GM21786 (cell line): ENCODE results near the gene SASH3.
A peak's percentile ranks its signal among the peaks of the same experiment; 100 is the strongest.
"Not testable (repeated sequence)": the region's sequence is repeated elsewhere in the genome, so short reads cannot be mapped to it uniquely, and the experiment has no call there.

ENCODE experiments used
- ATAC-seq: cut with Tn5 transposase; IDR thresholded peaks from one replicate; pipeline ENCODE4 v1.9.1; 2021; ENCODE audit not compliant: unreplicated experiment

The SASH3 gene

DNA sequence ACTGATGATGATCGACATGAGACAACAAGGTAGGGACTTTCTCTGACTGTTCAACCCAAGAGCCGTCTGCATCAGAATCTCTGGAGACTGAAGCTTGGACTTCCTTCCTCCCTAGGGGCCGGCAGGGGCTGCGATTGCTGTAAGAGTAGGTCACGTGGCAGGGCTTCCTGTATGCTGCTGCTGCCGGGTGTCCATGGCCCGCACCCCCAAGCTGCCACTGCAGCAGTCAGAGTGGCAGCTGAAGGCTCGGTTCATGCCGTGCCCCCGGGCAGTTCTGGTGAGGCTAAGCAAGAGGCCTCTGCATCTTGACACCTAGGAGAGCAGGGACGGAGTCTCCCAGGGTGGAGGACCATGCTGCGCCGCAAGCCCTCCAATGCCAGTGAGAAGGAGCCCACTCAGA, at the start of gene SASH3:
SASH3 (plus strand) TSS at position 203 of the 400 bp plus-strand sequence; CDS start at position 352, 149 bp downstream.
- ATAC-seq = peak; percentile 26

DNA sequence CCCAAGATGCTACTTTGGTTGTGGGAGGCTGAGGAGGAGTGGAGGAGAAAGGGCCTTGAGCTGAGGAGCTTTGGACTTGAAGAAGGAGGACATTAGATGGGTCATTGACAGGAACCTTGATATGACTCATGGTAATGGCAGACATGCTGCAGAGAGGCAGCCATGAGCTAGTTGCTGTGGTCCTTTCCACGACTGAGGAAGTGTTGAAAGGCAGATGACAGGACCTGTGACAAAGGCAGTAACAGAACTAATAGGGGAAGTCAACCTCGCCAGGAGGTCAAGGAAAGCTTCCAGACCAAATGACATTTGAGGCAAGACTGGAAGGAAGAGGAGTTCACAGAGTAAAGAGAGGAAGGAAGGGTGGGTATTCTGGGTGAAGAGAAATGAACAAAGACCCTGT, 48.5 kb upstream of the SASH3 start:
- no peak for ATAC-seq

GRCh38 chrX:129732857-129733256, 46.9 kb upstream of the SASH3 start:
- no peak for ATAC-seq

DNA sequence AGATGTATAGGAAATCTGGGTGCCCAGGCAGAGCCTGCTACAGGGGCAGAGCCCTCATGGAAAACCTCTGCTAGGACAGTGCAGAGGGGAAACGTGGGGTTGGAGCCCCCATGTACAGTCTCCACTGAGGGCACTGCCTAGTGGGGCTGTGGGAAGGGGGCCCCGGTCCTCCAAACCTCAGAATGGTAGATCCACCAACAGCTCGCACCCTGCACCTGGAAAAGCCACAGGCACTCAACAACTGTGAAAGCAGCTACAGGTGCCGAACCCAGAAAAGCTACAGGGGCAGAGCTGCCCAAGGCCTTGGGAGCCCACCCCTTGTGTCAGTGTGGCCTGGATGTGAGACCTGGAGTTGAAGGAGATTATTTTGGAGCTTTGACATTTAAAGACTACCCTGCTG, 46.4 kb upstream of the SASH3 start:
- ATAC-seq = no peak

DNA sequence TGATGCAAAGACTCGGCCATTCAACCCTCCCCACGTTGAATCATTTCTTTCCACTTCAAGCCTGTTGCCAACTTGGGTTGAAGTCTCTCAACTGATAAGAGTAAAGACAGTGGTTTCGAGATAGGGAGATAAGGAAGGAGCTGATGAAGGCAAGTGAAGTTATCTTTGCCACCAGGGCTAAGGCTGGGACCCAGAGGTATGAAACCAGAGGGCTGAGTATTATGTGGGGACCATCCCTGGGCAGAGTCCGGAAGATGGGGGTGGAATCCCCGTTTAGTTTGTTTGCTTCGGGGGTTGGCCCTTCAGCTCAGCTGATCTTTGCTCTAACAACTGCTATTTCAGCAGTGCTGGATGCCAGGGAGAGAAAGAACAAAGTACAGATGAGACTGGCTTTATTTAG, 43.3 kb upstream of the SASH3 start:
- ATAC-seq = no peak

DNA sequence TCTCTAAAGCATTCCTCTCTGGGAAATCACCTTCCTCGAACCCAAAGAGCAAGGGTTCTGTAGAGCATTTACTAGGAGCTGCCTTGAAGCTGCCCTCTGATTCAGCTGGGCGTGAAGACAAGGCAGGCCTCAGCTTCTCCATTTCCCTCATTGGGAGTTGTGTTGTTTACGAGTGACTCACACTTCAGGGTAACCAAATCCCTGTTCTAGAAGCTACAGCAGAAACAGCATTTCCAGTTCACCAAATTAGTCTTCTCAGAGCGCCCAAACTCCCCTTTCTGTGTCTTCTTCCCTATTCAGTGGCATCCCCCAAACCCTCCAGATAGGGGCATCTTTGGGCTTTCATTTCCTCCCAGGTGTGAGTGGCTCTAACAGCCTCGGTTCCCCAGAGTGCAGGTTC, 41.8 kb upstream of the SASH3 start:
- ATAC-seq = no peak

DNA sequence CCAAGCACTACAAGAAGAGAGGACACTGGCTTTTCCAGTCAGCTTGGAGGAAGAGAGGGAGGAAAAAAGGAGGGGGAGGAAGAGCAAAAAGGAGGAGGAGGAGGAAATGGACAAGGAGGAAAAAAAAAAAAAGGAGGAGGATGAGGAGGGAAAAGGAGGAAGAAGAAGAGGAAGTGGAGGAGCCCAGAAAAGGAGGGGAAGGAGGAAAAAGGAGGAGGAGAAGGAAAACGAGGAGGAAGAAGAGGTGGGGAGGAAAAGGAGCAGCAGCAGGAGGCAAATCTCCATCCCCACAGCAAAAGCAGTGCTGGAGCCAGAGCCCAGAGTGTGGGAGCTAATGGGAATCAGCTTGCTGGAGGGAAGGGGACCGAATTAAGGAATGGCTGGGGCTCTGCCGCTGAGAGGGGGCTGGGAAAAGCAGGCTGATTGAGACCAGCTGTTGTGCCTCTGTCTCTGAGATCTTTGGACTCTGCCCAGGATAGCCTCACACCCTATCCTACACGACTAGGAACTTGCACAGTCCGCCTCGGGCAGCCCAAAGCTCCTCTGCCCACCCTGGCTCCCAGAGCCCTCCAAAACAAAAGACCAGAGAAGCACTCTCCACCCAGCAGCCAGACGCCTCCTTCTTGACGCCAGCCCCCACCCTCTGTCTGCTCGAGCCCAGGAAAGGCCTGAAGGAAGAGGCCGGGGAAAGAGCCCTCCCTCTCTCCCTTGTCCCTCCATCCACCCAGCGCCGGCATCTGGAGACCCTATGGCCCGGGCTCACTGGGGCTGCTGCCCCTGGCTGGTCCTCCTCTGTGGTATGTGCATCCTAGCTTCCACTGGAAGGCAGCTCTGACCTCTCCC, 41.1 kb upstream of the SASH3 start, which contains the start of gene XPNPEP2:
XPNPEP2 (plus strand) TSS at position 514 of the 843 bp plus-strand sequence; CDS start at position 749, 235 bp downstream.
- no peak for ATAC-seq

DNA sequence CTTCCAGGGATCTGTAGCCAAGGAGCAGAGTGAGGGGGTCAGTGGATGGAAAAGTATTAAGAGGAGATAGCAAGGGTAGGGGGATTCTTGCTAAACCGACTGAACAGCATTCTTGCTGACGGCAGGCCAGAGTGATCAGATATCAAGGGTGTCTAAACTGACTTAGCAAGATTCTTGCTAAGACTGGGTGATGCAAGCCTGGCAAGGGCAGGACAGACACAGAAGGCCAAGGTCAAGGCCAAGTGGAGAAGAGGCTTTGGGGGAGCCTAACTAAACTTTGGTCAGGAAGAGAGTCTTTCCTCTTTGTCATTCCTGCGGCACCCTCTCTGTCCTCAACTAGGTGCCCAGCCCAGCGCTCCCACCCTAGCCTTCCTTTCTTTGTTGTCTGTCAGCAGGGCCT, 40.2 kb upstream of the SASH3 start:
- ATAC-seq = no peak

DNA sequence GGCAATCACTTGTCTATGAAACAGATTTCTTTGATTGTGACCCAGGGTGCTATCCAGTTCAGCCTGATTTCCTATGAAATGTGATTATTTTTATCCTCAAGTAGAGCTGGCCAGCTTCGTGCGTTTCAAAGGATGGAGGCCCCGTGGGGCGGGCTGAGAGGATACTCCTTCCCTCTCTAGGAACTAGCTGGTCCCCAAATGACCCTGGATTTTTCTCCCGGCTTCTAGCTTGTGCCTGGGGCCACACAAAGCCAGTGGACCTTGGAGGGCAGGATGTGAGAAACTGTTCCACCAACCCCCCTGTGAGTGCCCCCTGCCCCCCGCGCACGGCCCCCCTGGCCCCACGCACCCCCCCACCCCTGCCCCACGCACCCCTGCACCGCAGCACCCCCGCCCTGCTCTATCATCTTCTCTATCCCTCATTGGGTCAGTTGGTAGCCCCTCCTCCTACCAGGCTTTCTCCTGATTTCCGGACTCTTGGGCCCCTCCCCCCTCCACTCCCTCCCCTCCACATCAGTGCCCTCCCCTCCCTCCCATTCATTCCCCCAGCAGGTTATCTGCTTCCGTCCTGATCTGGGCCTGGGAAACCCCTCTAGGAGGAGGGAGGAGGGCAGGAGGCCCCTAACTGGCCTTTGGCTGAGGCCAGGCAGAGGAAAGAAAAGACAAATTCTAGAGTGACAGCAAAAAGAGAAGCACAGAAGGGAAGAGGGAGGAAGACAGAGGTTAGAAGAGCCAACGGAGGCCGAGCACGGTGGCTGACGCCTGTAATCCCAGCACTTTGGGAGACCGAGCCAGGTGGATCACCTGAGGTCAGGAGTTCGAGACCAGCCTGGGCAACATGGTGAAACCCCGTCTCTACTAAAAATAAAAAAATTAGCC, 37.6 kb upstream of the SASH3 start:
- ATAC-seq = no peak

- not testable (repeated sequence) for ATAC-seq
These were observed 37.0 kb upstream of the SASH3 start for GRCh38 chrX:129742759-129743152.

- ATAC-seq = no peak
These were observed 35.9 kb upstream of the SASH3 start for GRCh38 chrX:129743821-129744220.

GRCh38 chrX:129744861-129745321, 34.9 kb upstream of the SASH3 start:
- ATAC-seq = no peak

- no peak for ATAC-seq
These were observed 32.9 kb upstream of the SASH3 start for GRCh38 chrX:129746557-129747470.

- ATAC-seq = no peak
These were observed 32.2 kb upstream of the SASH3 start for GRCh38 chrX:129747533-129747932.

DNA sequence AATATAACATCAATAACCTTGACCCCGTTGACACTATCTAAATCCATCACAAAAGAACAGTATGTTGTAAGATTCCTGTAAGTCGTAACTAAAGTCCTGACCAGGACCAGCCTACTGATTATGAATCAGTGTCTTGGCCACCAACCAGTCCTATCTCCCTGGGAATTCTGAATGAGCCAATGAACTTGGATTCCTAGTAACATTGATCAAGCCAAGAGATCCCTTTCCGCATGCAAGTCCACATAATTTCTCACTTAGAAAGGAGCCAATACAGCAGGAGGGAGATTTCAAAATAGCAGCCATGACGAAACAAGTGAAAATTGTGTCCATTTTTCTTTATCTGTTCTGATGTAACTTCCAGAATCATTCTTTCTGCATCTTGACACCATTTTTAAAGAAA, 31.4 kb upstream of the SASH3 start:
- ATAC-seq = no peak

DNA sequence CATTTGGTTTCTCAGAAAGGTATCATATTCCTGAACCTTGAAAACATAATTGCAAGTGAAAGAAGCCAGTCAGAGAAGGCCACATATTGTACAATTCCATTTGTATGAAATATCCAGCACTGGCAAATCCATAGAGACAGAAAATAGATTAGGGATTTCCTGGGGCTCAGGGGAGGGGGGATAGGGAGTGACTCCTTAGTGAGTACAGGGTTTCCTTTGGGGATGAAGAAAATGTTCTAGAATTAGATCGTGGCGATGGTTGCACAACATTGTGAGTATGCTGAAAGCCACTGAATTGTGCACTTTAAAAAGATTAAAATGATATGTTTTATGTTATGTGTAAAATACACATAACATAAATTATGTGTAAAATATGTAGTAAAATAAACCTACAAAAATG, 30.7 kb upstream of the SASH3 start:
- no peak for ATAC-seq

GRCh38 chrX:129750971-129751370, 28.8 kb upstream of the SASH3 start:
- ATAC-seq = no peak

GRCh38 chrX:129754056-129755024, 25.4 kb upstream of the SASH3 start:
- no peak for ATAC-seq
